SKM-1 (cell line): ENCODE results near the gene RBM11.
"Not testable (repeated sequence)": the region's sequence is repeated elsewhere in the genome, so short reads cannot be mapped to it uniquely, and the experiment has no call there.

ENCODE experiments used
- DNase-seq: peaks from one replicate; lab custom pipeline; 2025; ENCODE audit not compliant: unreplicated experiment; lab: John Stamatoyannopoulos, UW

RBM11 gene

GRCh38 chr21:14215971-14216641, at the start of gene RBM11:
Gene RBM11 (plus strand): TSS chr21:14216157. CDS start chr21:14216187, 30 bp downstream.
- DNase-seq = peak; percentile 29

GRCh38 chr21:14166463-14167223, 49.3 kb upstream of the RBM11 start:
- DNase-seq = not testable (repeated sequence)

- DNase-seq = no peak
These were observed 9.7 kb upstream of the RBM11 start for GRCh38 chr21:14206222-14206621.

GRCh38 chr21:14210738-14211137, 5.2 kb upstream of the RBM11 start, which contains the start of gene LIPI:
Gene LIPI (minus strand): TSS chr21:14210955. CDS start chr21:14210845, 110 bp downstream.
- DNase-seq = no peak

GRCh38 chr21:14213164-14213563, 2.8 kb upstream of the RBM11 start:
- DNase-seq = no peak

- no peak for DNase-seq
These were observed 7.4 kb downstream of the RBM11 start for GRCh38 chr21:14223365-14223764.

GRCh38 chr21:14229399-14229798, 13.4 kb downstream of the RBM11 start:
- DNase-seq = no peak

- no peak for DNase-seq
These were observed 19.1 kb downstream of the RBM11 start for GRCh38 chr21:14235101-14235500.

GRCh38 chr21:14236180-14236579, 20.2 kb downstream of the RBM11 start:
- no peak for DNase-seq

GRCh38 chr21:14239281-14239680, 23.3 kb downstream of the RBM11 start:
- no peak for DNase-seq

- DNase-seq = peak; percentile 15
These were observed 25.3 kb downstream of the RBM11 start for GRCh38 chr21:14241297-14241696.

GRCh38 chr21:14243461-14243860, 27.5 kb downstream of the RBM11 start:
- no peak for DNase-seq

- no peak for DNase-seq
These were observed 27.9 kb downstream of the RBM11 start for GRCh38 chr21:14243874-14244273.

GRCh38 chr21:14244911-14245310, 29.0 kb downstream of the RBM11 start:
- no peak for DNase-seq

- no peak for DNase-seq
These were observed 29.8 kb downstream of the RBM11 start for GRCh38 chr21:14245711-14246110.

GRCh38 chr21:14251336-14251735, 35.4 kb downstream of the RBM11 start:
- DNase-seq = no peak

GRCh38 chr21:14259747-14260146, 43.8 kb downstream of the RBM11 start:
- peak; percentile 29 for DNase-seq

GRCh38 chr21:14260174-14260764, 44.3 kb downstream of the RBM11 start:
- no peak for DNase-seq

GRCh38 chr21:14262039-14262438, 46.1 kb downstream of the RBM11 start:
- DNase-seq = no peak

- no peak for DNase-seq
These were observed 47.9 kb downstream of the RBM11 start for GRCh38 chr21:14263879-14264278.

GRCh38 chr21:14265023-14265422, 49.1 kb downstream of the RBM11 start:
- DNase-seq = no peak

- DNase-seq = no peak
These were observed 51.1 kb downstream of the RBM11 start for GRCh38 chr21:14267076-14267475.
